Stimulated activated CD8-positive, alpha-beta memory T cell treated with anti-CD3 and anti-CD28 coated beads, Interleukin-4, amount 100 ng/mL, for 48 hours (primary cell): ENCODE results near the gene MDM2.
"Not testable (repeated sequence)": the region's sequence is repeated elsewhere in the genome, so short reads cannot be mapped to it uniquely, and the experiment has no call there.

Source experiments
- DNase-seq: peaks from one replicate; pipeline ENCODE4 v3.0.0-alpha.2; 2020

Gene MDM2

DNA sequence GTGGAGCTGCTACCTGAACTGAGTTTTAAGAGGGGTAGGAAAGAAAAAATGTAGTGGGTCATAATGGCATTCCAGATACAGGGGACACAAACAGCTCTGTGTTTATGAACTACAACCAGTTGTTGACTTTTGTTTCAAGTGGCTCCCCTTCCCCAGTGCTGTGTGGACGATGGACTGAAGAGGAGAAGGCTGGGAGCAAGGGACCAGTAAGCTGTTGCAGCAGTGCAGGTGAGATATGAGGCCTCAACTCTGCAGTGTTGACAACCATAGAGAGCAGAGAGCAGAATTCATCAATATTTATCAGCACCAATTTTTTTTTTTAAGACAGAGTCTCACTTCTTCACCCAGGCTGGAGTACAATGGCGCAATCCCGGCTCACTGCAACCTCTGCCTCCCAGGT is 46.6 kb downstream of the MDM2 start:
- DNase-seq = no peak

DNA sequence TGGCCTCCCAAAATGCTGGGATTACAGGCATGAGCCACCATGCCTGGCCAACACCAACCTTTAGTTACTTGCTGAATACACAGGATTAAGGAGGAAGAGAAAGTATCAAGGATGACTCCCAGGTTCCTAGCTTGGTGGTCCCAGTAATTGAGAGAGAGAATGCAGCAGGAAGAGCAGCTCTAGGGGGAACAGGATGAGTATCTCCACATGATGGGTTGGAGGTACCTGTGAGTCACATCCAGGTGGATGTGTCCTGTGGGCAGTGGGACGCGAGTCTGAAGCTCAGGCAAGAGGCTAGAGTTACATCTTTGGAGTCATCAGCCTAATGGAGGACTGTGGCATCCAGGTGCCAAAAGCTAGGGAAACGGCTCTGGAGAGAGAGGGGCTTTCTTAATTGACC is 47.1 kb downstream of the MDM2 start:
- no peak for DNase-seq

DNA sequence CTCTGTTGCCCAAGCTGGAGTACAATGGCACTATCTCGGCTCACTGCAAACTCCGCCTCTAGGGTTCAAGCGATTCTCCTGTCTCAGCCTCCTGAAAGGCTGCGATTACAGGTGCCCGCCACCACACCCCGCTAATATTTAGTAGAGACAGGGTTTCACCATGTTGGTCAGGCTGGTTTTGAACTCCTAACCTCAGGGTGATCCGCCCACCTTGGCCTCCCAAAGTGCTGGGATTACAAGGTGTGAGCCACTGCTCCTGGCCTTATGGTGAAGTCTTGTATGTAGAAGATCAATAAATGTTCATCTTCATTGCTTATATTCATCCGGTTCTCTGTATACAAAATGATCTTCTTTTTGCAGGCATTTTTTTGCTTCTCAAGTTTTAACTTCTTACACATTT is 47.8 kb downstream of the MDM2 start:
- no peak for DNase-seq

DNA sequence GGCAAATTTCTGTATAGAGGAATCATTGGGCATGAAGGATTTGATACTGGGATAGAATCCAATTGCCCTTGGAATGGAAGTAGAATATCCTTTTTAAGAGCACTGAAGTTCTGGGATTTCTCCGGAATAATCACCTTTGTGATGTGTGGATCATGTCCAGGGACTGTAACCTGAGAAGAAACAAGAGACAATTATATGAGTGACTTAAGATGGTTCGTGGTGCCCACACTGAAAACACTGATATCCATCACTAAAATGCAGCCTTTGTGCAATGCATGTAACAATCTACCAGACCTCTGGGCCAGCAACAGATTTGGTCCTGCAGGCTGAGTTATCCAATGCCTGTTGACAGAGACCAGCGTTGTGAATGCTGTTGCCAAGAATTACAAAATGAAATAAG is 48.5 kb downstream of the MDM2 start:
- DNase-seq = no peak

- DNase-seq = no peak
These were observed 53.9 kb downstream of the MDM2 start for GRCh38 chr12:68861890-68862289.

DNA sequence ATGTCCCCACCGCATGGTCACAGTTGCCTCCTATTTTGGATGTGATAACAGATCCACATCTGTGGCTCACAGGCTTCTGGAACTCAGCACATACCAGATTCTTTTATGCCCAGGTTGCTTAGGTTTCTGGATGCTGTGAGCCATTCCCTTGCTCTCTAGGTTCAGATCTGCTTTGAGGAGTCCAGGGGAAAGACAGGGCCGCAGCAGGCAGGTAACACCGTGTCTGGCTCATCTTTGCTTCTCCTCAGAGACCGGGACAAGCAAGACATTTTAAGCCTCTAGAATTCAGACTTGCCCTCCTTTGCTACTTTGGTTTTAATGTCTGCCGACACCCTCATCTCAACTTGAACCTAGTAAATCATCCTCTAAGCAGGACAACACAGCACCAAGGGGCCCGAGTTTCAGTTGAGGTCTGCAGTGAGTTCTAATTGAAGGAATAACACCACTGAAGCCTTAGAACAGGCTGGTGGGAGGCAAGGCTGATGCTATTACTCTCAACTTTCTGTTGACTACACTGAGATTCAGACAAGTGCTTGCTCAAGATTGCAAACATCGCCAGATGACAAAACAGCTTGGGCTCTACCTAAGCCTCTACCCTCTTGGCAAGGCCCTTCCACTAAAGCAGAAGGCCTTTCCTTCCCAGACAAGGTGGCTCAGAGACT is 55.3 kb downstream of the MDM2 start:
- DNase-seq = no peak

DNA sequence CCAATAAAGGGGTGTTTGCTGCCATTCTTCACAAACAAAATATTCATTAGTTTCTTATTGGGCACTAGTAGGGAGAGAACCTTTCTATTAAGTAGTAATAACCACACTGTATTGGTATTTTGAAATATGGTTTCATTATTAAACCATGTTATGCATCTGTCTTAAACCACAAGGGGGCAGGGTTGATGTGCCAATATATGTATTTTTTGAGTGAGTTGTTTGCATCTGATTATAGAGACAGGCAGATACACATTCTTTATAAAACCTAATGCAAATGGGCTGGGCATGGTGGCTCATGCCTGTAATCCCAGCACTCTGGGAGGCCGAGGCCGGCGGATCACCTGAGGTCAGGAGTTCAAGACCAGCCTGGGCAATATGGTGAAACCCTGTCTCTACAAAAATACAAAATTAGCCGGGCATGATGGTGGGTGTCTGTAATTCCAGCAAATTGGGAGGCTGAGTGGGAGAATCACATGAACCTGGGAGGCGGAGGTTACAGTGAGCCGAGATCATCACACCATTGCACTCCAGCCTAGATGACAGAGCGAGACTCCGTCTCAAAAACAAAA is 56.0 kb downstream of the MDM2 start:
- DNase-seq = not testable (repeated sequence)

- DNase-seq = no peak
These were observed 56.6 kb downstream of the MDM2 start for GRCh38 chr12:68864604-68865003.

- DNase-seq = no peak
These were observed 57.6 kb downstream of the MDM2 start for GRCh38 chr12:68865399-68866164.

DNA sequence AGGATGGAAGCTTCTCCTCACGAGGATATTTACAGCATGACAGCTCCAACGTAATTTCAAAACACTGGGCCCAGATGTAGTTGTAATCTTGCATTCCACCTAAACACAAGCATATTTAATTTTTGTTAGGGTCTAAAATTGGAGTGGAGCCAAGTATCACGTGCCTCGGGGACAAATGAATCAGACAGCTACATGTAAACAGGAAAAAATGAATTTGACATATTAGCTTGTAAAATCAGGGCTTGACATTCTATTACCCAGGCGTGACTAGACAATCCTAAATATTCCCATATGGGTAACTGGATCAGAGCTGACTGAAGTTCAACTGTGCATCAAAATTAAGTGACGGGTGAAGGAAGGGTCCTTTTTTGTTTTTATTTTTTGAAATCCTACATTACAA is 59.0 kb downstream of the MDM2 start:
- no peak for DNase-seq

DNA sequence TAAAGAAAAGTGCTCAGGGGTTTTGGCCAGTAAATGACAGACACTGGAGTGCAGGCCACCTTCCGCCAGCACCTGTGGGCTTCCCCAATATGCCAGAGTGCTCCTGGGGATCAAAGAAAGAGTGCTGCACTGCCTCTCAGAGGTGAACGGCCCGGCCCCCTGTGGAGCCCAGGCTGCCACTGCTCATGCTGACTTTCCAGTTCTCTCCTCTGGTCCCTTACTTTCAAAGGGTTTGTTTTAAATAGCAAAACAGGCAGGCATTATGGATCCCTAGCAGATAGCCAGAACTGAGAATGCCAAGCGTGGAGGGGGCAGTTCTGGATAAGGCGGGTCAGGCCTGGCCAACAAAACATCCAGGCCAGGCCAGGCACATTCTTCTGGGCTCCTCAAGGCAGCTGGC is 59.6 kb downstream of the MDM2 start:
- no peak for DNase-seq

DNA sequence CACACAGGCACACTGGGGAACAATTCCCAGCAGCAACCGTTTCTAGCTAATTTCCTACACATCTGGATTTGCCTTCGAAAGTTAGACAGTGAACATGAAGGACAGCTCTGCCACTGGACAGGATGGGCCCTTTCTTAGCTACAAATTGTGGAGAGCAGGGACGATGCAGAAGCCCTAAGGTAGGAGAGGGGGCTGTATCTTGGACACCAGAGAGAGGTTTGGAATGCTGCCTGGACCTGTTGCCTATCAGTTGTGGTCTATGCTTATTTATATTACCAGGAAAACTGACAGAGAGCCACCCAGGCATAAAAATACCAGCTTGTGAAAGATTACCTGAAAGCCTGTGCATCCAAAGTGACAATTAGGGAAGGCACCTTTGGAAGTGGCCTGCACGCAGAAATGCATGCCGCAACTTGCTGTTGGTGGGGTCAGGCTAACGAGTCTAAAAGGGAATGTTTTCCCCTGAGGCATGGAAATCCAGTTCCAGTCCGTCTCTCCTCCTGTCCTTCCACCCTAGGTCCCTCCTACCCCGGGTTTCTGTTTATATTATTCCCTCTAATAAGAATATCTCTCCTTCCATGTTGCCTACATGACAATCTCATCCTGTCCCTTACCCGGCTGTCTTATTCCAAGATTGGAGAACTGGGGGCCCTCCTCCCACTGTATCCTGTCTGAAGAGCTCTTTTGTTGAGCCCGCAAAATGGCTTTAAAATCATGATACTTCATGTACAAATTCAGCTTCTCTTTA is 60.2 kb downstream of the MDM2 start:
- no peak for DNase-seq

DNA sequence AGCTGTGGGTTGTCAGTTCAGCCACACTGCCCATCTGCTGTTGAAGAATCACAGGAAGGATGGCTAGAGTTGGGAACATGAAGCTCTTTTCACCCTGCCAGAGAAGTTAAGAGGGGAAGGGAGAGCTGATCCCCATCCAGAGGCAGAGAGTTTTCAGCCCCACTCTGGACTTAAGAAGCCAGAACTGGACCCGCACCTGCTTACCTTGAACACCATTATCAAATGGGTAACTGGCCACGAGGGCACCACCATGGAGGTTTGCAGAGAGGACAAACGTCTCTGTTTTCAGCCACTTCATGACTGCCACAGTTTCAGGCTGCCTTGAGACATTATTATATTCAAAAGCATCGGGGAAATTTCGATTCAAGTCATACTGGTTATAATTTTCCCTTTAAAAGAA is 62.0 kb downstream of the MDM2 start:
- no peak for DNase-seq

DNA sequence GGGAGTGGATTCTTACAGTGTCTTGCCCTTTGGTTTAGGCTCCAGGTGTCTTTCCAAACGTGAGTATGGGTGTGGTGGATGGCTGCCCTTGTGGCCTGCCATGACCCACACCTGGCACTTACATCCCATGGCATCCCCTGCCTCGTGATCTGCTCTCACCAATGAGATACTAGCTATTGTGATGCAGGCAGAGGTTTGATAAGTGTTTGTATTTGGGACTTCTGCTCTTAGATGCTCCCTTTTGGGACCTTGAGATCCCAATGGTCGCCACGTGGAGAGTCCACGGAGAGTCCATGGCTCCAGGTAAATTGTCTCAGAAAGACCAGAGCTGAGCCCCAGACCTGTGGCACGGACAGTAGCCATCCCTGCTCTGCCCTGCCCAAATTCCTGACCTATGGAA is 62.5 kb downstream of the MDM2 start:
- no peak for DNase-seq

DNA sequence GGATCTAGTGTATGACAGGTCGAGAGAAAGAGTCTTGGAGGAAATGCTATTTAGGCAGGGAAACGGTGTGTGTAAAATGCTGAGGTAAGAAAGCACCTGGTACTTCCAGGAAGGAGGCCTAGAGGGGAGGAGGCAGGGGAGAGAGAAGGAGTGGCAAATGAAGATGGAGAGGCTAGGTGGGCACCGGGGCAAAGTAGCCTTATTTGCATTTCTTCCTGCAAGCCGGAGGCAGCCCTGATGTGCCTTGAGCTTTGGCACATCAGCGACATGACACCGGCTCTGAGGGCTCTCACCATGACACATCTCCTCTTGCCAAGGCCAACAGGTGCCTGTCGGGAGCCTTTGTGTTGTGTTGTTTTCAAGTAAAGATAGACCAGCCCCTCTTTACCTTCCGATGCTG is 63.4 kb downstream of the MDM2 start:
- no peak for DNase-seq

GRCh38 chr12:68871921-68872320 is 63.9 kb downstream of the MDM2 start:
- DNase-seq = no peak

- DNase-seq = no peak
These were observed 65.3 kb downstream of the MDM2 start for GRCh38 chr12:68873316-68873715.

- DNase-seq = no peak
These were observed 68.5 kb downstream of the MDM2 start for GRCh38 chr12:68876461-68876860.

DNA sequence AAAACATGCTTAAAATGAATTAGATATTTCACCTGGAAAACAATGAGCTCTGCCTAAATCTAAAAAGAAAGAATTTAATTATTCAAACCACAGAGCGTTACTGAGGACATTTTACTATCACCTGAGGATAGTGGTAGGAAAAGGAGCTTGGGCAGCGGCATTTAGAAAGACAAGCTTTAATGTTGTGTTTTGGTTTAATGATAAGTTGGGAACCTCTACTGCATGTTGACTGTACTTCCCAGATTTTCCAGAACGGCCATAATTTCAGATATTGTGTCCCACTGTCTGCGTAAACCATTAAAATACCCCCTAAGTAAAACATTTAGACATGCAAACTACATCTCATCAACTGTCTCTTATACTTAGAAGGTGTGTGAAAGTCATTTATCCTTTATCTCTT is 69.6 kb downstream of the MDM2 start:
- DNase-seq = no peak

- DNase-seq = no peak
These were observed 70.3 kb downstream of the MDM2 start for GRCh38 chr12:68878283-68878682.

GRCh38 chr12:68878846-68879245 is 70.9 kb downstream of the MDM2 start:
- no peak for DNase-seq

- DNase-seq = no peak
These were observed 72.8 kb downstream of the MDM2 start for GRCh38 chr12:68880660-68881325.
